ENCODE results near the gene MCIDAS. TPM values are rescaled to one million over a fixed set of nuclear protein-coding genes. Genes with fewer than 3 reads are reported as not detected.
A peak's percentile ranks its signal among the peaks of the same experiment; 100 is the strongest.

Gene MCIDAS
- total RNA-seq, 1 donor from 2014 or later, result not detected

DNA sequence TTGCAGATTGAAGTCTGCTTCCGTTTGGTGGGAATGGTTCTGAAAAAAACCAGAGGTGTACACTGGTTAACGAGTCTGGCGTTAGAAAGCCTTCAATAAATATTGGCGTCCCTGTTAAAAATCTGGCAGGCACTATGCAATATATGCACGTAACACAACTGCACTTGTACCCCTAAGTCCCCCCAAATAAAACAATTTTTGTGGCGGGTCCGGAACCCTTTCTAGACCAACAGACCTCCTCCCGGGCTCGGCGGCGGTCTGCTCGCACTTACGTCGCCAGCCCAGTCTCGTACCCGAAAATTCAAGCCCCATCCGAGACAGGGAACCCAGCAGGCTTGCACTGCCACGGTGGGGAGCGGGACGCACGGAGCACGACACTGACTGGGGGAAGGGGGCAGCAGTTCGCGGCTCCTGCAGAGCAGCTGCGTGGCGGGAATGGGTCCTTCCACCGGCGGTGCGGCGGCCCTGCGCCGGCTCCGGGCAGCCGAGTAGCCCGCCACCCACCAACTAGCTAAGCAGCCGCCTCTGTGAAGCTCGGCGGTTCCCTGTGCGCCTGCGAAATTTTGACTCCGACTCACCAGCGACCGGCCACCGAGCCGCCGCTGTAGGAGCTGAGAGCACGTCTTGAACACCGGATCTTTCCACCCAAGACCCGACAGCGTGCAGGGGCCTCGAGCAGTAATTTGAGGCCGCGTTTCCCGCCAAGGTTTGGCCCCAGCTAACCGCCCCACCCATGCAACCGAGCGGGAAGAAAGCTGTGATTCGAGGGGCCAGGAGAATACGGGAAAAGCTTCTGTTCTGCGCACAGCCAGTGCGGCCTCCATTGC, 3.9 kb downstream of the MCIDAS start:
- Histone ChIP-seq H3K27me3 (ENCODE audit: control insufficient read depth in 3 of 3, insufficient read depth in 3 of 3, low read length in 3 of 3) (peaks cover 82 to 89% (median 82%) of the 10 kb centered on the region in 3 donors), H3K4me3 (ENCODE audit: low read length in 3 of 3) (no peak overlapping the region), H3K36me3 (ENCODE audit: control insufficient read depth in 3 of 3, insufficient read depth in 3 of 3, low read length in 3 of 3) (no peaks in the 10 kb centered on the region), H3K9ac (ENCODE audit: low read depth in 1 of 3, low read length in 3 of 3) (no peak overlapping the region), H3K9me3 (ENCODE audit: control insufficient read depth in 3 of 3, low read length in 3 of 3) (no peaks in the 10 kb centered on the region), H3K27ac (ENCODE audit: low read depth, low read length) (no peak overlapping the region), H3K4me1 (ENCODE audit: control insufficient read depth in 3 of 3, insufficient read depth in 3 of 3, low read length in 3 of 3) (peaks cover 20 to 27% (median 20%) of the 10 kb centered on the region in 3 donors)

- Histone ChIP-seq H3K4me3 (ENCODE audit: low read length in 3 of 3) (no peak overlapping the region), H3K27ac (ENCODE audit: low read depth, low read length) (no peak overlapping the region), H3K27me3 (ENCODE audit: control insufficient read depth in 3 of 3, insufficient read depth in 3 of 3, low read length in 3 of 3) (peaks cover 73 to 84% (median 77%) of the 10 kb centered on the region in 3 donors), H3K9ac (ENCODE audit: low read depth in 1 of 3, low read length in 3 of 3) (no peak overlapping the region), H3K9me3 (ENCODE audit: control insufficient read depth in 3 of 3, low read length in 3 of 3) (no peaks in the 10 kb centered on the region), H3K4me1 (ENCODE audit: control insufficient read depth in 3 of 3, insufficient read depth in 3 of 3, low read length in 3 of 3) (peaks cover 14 to 19% (median 15%) of the 10 kb centered on the region in 3 donors), H3K36me3 (ENCODE audit: control insufficient read depth in 3 of 3, insufficient read depth in 3 of 3, low read length in 3 of 3) (no peaks in the 10 kb centered on the region)
Measured at GRCh38 chr5:55222092-55222984, 4.8 kb downstream of the MCIDAS start.

DNA sequence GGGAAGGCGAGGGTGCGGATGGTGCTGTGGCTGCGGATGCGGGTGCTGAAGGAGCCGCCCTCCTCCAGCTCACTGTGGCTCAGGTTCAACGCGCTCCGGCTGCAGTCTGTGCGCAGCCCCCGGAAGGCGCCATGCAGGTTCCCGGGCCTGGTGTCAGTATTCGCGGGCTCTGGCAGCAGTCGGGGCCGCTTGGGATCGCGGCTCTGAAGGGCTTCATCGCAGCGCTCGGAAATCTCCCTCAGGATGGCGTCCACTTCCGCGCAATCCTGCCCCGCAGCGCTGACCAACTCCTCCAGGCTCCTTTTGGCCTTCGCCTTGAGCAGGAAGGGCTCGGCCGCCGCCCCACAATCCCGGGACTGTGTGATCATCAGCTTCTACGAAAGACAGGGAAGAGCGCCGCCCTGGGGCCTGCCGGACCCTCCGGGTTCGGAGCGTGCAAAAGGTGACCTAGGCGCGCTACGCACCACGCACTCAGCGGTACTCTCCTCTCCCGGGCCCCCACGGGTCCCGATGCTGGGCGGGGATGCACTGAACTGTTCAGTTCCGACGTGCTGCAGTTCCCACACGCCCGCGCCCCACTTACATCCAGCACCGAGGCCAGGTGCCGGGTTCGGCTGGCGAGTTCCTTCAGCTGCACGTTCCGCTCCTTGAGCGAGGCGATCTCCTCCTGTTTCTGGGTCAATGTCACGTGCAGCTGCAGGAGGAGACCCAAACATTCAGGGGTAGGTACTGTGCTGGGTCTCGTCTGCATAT, 6.5 kb downstream of the MCIDAS start:
- no peak overlapping the region for H3K27ac ChIP-seq (ENCODE audit: low read depth, low read length)
- H3K4me1 ChIP-seq (ENCODE audit: control insufficient read depth in 3 of 3, insufficient read depth in 3 of 3, low read length in 3 of 3), result peaks cover 7 to 10% (median 8%) of the 10 kb centered on the region in 3 donors
- H3K27me3 ChIP-seq (ENCODE audit: control insufficient read depth in 3 of 3, insufficient read depth in 3 of 3, low read length in 3 of 3), result peaks cover 58 to 67% (median 60%) of the 10 kb centered on the region in 3 donors
- no peak overlapping the region for H3K9ac ChIP-seq (ENCODE audit: low read depth in 1 of 3, low read length in 3 of 3)
- no peaks in the 10 kb centered on the region for H3K36me3 ChIP-seq (ENCODE audit: control insufficient read depth in 3 of 3, insufficient read depth in 3 of 3, low read length in 3 of 3)
- no peaks in the 10 kb centered on the region for H3K9me3 ChIP-seq (ENCODE audit: control insufficient read depth in 3 of 3, low read length in 3 of 3)
- peak overlapping the region; percentile 40 to 43 (median 41) for H3K4me3 ChIP-seq (ENCODE audit: low read length in 3 of 3)

- no peaks in the 10 kb centered on the region for H3K9me3 ChIP-seq (ENCODE audit: control insufficient read depth in 3 of 3, low read length in 3 of 3)
- H3K27ac ChIP-seq (ENCODE audit: low read depth, low read length), result no peak overlapping the region
- H3K4me1 ChIP-seq (ENCODE audit: control insufficient read depth in 3 of 3, insufficient read depth in 3 of 3, low read length in 3 of 3), result peaks cover 7 to 10% (median 8%) of the 10 kb centered on the region in 3 donors
- peaks cover 50 to 61% (median 52%) of the 10 kb centered on the region in 3 donors for H3K27me3 ChIP-seq (ENCODE audit: control insufficient read depth in 3 of 3, insufficient read depth in 3 of 3, low read length in 3 of 3)
- no peak overlapping the region for H3K9ac ChIP-seq (ENCODE audit: low read depth in 1 of 3, low read length in 3 of 3)
- H3K36me3 ChIP-seq (ENCODE audit: control insufficient read depth in 3 of 3, insufficient read depth in 3 of 3, low read length in 3 of 3), result no peaks in the 10 kb centered on the region
- H3K4me3 ChIP-seq (ENCODE audit: low read length in 3 of 3), result no peak overlapping the region
Measured at GRCh38 chr5:55219770-55220169, 7.3 kb downstream of the MCIDAS start.

DNA sequence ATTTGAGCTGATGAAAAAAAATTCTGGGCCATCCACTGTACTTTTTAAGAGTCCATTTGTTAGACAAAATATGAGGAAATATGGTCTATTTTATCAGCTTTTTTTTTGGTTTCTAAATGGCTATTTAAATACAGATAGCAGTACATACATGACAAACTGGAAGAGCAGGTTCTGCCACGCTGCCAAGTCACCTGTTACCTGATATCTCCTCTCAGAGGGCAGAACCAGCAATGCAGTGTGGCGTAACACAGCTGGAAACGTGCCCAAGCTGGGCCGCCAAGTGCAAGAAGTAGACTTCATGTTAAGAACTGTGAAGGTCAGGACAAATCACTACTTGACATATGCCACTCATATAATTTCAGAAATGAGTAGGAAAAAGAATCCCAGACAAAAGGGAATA, 8.1 kb downstream of the MCIDAS start:
- no peak overlapping the region for H3K9ac ChIP-seq (ENCODE audit: low read depth in 1 of 3, low read length in 3 of 3)
- no peaks in the 10 kb centered on the region for H3K9me3 ChIP-seq (ENCODE audit: control insufficient read depth in 3 of 3, low read length in 3 of 3)
- no peaks in the 10 kb centered on the region for H3K36me3 ChIP-seq (ENCODE audit: control insufficient read depth in 3 of 3, insufficient read depth in 3 of 3, low read length in 3 of 3)
- H3K27ac ChIP-seq (ENCODE audit: low read depth, low read length), result no peak overlapping the region
- H3K4me3 ChIP-seq (ENCODE audit: low read length in 3 of 3), result no peak overlapping the region
- H3K4me1 ChIP-seq (ENCODE audit: control insufficient read depth in 3 of 3, insufficient read depth in 3 of 3, low read length in 3 of 3), result peaks cover 7 to 10% (median 8%) of the 10 kb centered on the region in 3 donors
- peaks cover 42 to 53% (median 44%) of the 10 kb centered on the region in 3 donors for H3K27me3 ChIP-seq (ENCODE audit: control insufficient read depth in 3 of 3, insufficient read depth in 3 of 3, low read length in 3 of 3)

DNA sequence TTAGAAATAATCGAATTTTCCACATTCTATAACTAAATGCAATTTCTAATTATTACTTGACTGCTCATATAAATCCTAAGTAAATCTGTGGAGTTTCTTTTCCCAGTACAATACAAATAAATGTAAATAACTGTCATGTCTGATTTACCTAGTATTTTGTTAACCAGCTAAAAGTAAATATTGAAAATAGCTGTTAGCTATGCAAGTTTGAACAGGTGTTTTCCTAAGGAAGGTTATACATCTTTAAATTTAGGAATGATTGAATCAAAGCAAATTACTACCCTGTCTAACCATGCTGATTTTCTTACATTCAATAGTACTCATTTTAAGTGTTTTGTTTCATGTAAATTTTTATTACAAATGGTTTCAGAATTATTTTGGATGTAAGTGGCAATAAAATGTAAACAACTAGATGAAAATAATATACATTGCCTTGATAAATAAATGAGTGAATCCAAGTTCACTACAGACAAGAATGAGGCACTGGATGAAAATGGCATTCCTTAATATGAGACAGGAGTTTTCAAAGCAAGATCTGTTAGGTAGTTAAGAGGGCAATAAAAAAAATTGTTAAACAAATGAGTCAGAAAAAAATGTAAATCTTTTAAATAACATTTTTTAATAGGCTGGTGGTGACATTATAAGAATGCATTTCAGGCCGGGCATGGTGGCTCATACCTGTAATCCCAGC, 15.8 kb downstream of the MCIDAS start:
- H3K9ac ChIP-seq (ENCODE audit: low read depth in 1 of 3, low read length in 3 of 3), result no peak overlapping the region
- no peak overlapping the region for H3K4me3 ChIP-seq (ENCODE audit: low read length in 3 of 3)
- H3K27ac ChIP-seq (ENCODE audit: low read depth, low read length), result no peak overlapping the region
- H3K4me1 ChIP-seq (ENCODE audit: control insufficient read depth in 3 of 3, insufficient read depth in 3 of 3, low read length in 3 of 3), result no peaks in the 10 kb centered on the region
- no peaks in the 10 kb centered on the region for H3K36me3 ChIP-seq (ENCODE audit: control insufficient read depth in 3 of 3, insufficient read depth in 3 of 3, low read length in 3 of 3)
- H3K9me3 ChIP-seq (ENCODE audit: control insufficient read depth in 3 of 3, low read length in 3 of 3), result no peaks in the 10 kb centered on the region
- peaks cover 0 to 5% (median 3%) of the 10 kb centered on the region in 3 donors for H3K27me3 ChIP-seq (ENCODE audit: control insufficient read depth in 3 of 3, insufficient read depth in 3 of 3, low read length in 3 of 3)

DNA sequence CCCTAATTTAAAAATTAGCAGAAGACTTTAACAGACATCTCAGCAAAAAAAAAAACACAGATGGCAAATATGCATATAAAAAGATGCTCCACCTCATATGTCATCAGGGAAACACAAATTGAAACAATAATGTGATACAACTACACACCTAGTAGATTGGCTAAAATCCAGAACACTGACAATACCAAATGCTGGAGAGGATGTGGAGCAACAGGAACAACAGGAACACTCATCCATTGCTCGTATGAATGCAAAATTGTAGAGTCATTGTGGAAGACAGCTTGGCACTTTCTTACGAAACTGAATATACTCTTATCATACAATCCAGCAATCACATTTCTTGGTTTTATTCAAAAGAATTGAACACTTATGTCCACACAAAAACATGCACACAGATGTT, 22.1 kb downstream of the MCIDAS start:
- no peaks in the 10 kb centered on the region for H3K36me3 ChIP-seq (ENCODE audit: control insufficient read depth in 3 of 3, insufficient read depth in 3 of 3, low read length in 3 of 3)
- no peaks in the 10 kb centered on the region for H3K4me1 ChIP-seq (ENCODE audit: control insufficient read depth in 3 of 3, insufficient read depth in 3 of 3, low read length in 3 of 3)
- no peak overlapping the region for H3K27ac ChIP-seq (ENCODE audit: low read depth, low read length)
- H3K27me3 ChIP-seq (ENCODE audit: control insufficient read depth in 3 of 3, insufficient read depth in 3 of 3, low read length in 3 of 3), result peaks cover 1 to 5% (median 3%) of the 10 kb centered on the region in 3 donors
- H3K9ac ChIP-seq (ENCODE audit: low read depth in 1 of 3, low read length in 3 of 3), result no peak overlapping the region
- no peak overlapping the region for H3K4me3 ChIP-seq (ENCODE audit: low read length in 3 of 3)
- no peaks in the 10 kb centered on the region for H3K9me3 ChIP-seq (ENCODE audit: control insufficient read depth in 3 of 3, low read length in 3 of 3)

DNA sequence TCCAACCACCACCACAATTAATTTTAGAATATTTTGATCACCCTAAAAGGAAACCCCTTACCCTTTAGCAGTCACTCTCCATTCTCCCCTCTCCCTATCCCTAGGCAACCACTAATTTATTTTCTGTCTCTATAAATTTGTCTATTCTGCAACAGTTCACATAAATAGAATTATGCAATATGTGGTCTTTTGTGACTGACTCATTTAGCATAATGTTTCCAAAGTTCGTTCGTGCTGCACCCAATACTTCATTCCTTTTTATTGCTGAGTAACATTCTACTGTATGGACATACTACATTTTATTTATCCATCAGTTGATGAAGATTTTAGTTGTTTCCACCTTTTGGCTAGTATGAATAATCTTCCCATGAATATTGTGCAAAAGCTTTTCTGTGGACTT, 36.0 kb downstream of the MCIDAS start:
- Histone ChIP-seq H3K27ac (ENCODE audit: low read depth, low read length) (no peak overlapping the region), H3K9me3 (ENCODE audit: control insufficient read depth in 3 of 3, low read length in 3 of 3) (no peaks in the 10 kb centered on the region), H3K4me1 (ENCODE audit: control insufficient read depth in 3 of 3, insufficient read depth in 3 of 3, low read length in 3 of 3) (no peaks in the 10 kb centered on the region), H3K4me3 (ENCODE audit: low read length in 3 of 3) (no peak overlapping the region), H3K9ac (ENCODE audit: low read depth in 1 of 3, low read length in 3 of 3) (no peak overlapping the region), H3K27me3 (ENCODE audit: control insufficient read depth in 3 of 3, insufficient read depth in 3 of 3, low read length in 3 of 3) (peaks cover 4 to 22% (median 10%) of the 10 kb centered on the region in 3 donors), H3K36me3 (ENCODE audit: control insufficient read depth in 3 of 3, insufficient read depth in 3 of 3, low read length in 3 of 3) (no peaks in the 10 kb centered on the region)
